Loucy (cell line): ENCODE results near the gene WNT5A.

ENCODE experiments used
- H2AFZ ChIP-seq: fragments of 200-600 bp; sonication (generic); 2 replicates; pipeline ENCODE4 v1.6.0; 2016; ENCODE audit warnings: antibody characterized with exemption, mild to moderate bottlenecking, low read length, moderate library complexity
- H3F3A ChIP-seq: fragments of 200-600 bp; 2 replicates; pipeline ENCODE4 v1.6.0; 2016; ENCODE audit warnings: antibody characterized with exemption, low read depth, mild to moderate bottlenecking
- H3K27me3 ChIP-seq: fragments of 200-600 bp; sonication (generic); 2 replicates; pipeline ENCODE4 v1.6.1; 2014; ENCODE audit warnings: low read length, mild to moderate bottlenecking; ENCODE audit not compliant: insufficient read depth, poor library complexity, severe bottlenecking
- H3K36me3 ChIP-seq: fragments of 200-600 bp; sonication (generic); 2 replicates; pipeline ENCODE4 v1.6.1; 2016; ENCODE audit warnings: low read length; ENCODE audit not compliant: insufficient read depth
- H3K4me1 ChIP-seq: fragments of 200-600 bp; sonication (generic); 2 replicates; pipeline ENCODE4 v1.5.1; 2014; ENCODE audit warnings: low read length, mild to moderate bottlenecking; ENCODE audit not compliant: insufficient read depth, poor library complexity, severe bottlenecking
- H3K4me2 ChIP-seq: fragments of 200-600 bp; sonication (generic); 2 replicates; pipeline ENCODE4 v1.6.0; 2014; ENCODE audit warnings: antibody characterized with exemption, low read length, low read depth, mild to moderate bottlenecking; ENCODE audit not compliant: poor library complexity, severe bottlenecking
- H3K4me3 ChIP-seq: fragments of 200-600 bp; sonication (generic); 2 replicates; pipeline ENCODE4 v1.5.1; 2014; ENCODE audit warnings: low read length, mild to moderate bottlenecking, mixed read lengths; ENCODE audit not compliant: poor library complexity, severe bottlenecking
- H3K79me2 ChIP-seq: fragments of 200-600 bp; sonication (generic); 2 replicates; pipeline ENCODE4 v1.6.1; 2014; ENCODE audit warnings: low read length; ENCODE audit not compliant: insufficient read depth
- H3K9ac ChIP-seq: fragments of 200-600 bp; sonication (generic); 2 replicates; pipeline ENCODE4 v1.6.0; 2014; ENCODE audit warnings: mild to moderate bottlenecking, low read depth, low read length, moderate library complexity; ENCODE audit not compliant: poor library complexity, severe bottlenecking
- H3K9me2 ChIP-seq: fragments of 200-600 bp; sonication (generic); replicated peaks from 2 replicates; pipeline ENCODE4 v1.6.1; 2016; ENCODE audit warnings: low read depth, low read length, mixed read lengths
- H3K9me3 ChIP-seq: fragments of 200-600 bp; sonication (generic); 2 replicates; pipeline ENCODE4 v1.6.1; 2014; ENCODE audit warnings: mild to moderate bottlenecking, antibody characterized with exemption, low read length, low read depth; ENCODE audit not compliant: insufficient read depth
- H4K20me1 ChIP-seq: fragments of 200-600 bp; sonication (generic); 2 replicates; pipeline ENCODE4 v1.6.0; 2014; ENCODE audit warnings: antibody characterized with exemption, low read length, mild to moderate bottlenecking; ENCODE audit not compliant: insufficient read depth, poor library complexity, severe bottlenecking
- EZH2phosphoT487 ChIP-seq: fragments of 200-600 bp; IDR thresholded peaks from 2 replicates; pipeline ENCODE4 v1.6.1; 2018; ENCODE audit warnings: antibody characterized with exemption, mild to moderate bottlenecking, moderate library complexity, borderline replicate concordance
- TF ChIP-seq, protein P1 (sequence below): fragments of 200-600 bp; sonication (generic); conservative IDR thresholded peaks from 2 replicates; pipeline ENCODE4 v1.5.1; 2014; ENCODE audit warnings: mild to moderate bottlenecking, antibody characterized with exemption, low read length

Gene WNT5A

DNA sequence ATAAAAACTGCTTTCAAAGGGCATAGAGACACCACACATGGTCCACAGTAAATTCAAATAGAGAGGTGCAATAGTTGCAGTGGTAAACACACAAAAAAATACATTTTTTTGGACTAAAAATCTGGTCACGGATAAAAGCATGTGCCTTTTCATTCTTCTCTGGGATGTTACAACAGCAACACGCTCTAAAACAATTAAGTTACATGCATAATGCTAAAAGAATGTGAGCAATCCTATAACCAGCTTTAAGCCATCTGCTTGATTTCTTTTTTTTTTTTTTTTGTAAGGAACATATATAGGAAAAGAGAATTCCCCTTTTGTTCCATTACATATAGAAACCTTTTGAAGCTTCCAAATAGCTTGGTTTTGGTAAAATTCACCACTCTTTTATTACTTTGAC, 20.0 kb downstream of the WNT5A start:
- Histone ChIP-seq H3K4me3 (no peak overlapping the region), H3K36me3 (no peaks in the 10 kb centered on the region), H3K79me2 (no peaks in the 10 kb centered on the region), H2AFZ (no peak overlapping the region), H3K9me3 (no peaks in the 10 kb centered on the region), H3K9me2 (no peaks in the 10 kb centered on the region), H4K20me1 (no peaks in the 10 kb centered on the region), H3K27me3 (no peaks in the 10 kb centered on the region), H3F3A (no peaks in the 10 kb centered on the region), H3K9ac (no peak overlapping the region), H3K4me1 (no peaks in the 10 kb centered on the region), H3K4me2 (no peak overlapping the region)
- TF ChIP-seq EZH2phosphoT487, result no peak
- TF ChIP-seq, protein P1, sequence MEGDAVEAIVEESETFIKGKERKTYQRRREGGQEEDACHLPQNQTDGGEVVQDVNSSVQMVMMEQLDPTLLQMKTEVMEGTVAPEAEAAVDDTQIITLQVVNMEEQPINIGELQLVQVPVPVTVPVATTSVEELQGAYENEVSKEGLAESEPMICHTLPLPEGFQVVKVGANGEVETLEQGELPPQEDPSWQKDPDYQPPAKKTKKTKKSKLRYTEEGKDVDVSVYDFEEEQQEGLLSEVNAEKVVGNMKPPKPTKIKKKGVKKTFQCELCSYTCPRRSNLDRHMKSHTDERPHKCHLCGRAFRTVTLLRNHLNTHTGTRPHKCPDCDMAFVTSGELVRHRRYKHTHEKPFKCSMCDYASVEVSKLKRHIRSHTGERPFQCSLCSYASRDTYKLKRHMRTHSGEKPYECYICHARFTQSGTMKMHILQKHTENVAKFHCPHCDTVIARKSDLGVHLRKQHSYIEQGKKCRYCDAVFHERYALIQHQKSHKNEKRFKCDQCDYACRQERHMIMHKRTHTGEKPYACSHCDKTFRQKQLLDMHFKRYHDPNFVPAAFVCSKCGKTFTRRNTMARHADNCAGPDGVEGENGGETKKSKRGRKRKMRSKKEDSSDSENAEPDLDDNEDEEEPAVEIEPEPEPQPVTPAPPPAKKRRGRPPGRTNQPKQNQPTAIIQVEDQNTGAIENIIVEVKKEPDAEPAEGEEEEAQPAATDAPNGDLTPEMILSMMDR, result no peak

DNA sequence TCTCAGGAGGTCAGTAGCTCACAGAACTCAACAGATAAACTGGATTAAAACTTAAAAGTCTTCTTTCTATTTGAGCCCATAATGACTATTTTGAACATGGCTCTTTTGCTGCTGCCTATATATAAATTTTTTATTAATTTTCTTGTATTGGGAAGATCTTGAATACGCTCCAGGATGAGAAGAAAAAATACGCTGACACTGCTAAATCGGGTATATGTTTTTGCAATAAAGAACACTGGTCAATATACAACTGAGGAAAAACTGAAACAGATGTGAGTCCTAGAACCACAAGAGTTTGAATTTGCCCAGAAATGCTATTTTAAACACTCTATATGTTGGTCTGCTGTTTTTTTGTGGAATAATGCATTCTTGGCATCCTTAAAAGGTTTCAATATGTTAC, 20.6 kb downstream of the WNT5A start:
- H3K4me2 ChIP-seq, result no peak overlapping the region
- no peaks in the 10 kb centered on the region for H3K79me2 ChIP-seq
- no peaks in the 10 kb centered on the region for H3K9me2 ChIP-seq
- no peaks in the 10 kb centered on the region for H3K9me3 ChIP-seq
- no peak overlapping the region for H2AFZ ChIP-seq
- H4K20me1 ChIP-seq, result no peaks in the 10 kb centered on the region
- H3K9ac ChIP-seq, result no peak overlapping the region
- H3K27me3 ChIP-seq, result no peaks in the 10 kb centered on the region
- TF ChIP-seq, protein P1, result no peak
- TF ChIP-seq EZH2phosphoT487, result no peak
- no peaks in the 10 kb centered on the region for H3K4me1 ChIP-seq
- H3F3A ChIP-seq, result no peaks in the 10 kb centered on the region
- H3K4me3 ChIP-seq, result no peak overlapping the region
- no peaks in the 10 kb centered on the region for H3K36me3 ChIP-seq

DNA sequence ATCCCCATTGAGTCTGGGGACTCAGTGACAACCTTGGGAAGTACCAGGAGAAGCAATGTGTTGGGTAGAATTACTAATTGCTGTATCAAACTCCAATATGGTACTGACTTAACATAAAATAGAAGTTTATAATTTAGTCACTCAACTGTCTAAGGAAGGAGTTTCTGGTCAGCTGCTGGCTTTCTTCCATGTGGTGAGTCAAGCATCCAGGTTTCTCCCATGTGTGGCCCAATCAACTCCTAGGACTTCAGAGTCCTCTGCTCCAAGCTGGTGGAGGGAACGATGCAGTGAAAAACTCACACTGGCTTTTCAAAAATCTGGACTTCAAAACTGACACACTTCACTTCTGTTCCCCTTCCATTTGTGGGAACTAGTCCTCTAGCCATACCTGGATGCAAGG, 25.2 kb downstream of the WNT5A start:
- TF ChIP-seq, protein P1, result no peak
- TF ChIP-seq EZH2phosphoT487, result no peak

More for the DNA sequence above, 25.2 kb downstream of the WNT5A start:
- Histone ChIP-seq H2AFZ (no peak overlapping the region), H3K36me3 (no peaks in the 10 kb centered on the region), H3K27me3 (no peaks in the 10 kb centered on the region), H3K9me2 (no peaks in the 10 kb centered on the region), H3K9me3 (no peaks in the 10 kb centered on the region), H3K4me2 (no peak overlapping the region), H3K9ac (no peak overlapping the region), H3F3A (no peaks in the 10 kb centered on the region), H3K79me2 (no peaks in the 10 kb centered on the region), H3K4me3 (no peak overlapping the region), H3K4me1 (no peaks in the 10 kb centered on the region), H4K20me1 (no peaks in the 10 kb centered on the region)
